K562 (cell line): ENCODE results near the gene SND1. TPM values are rescaled to one million over a fixed set of nuclear protein-coding genes. Genes with fewer than 3 reads are reported as not detected.
A peak's percentile ranks its signal among the peaks of the same experiment; 100 is the strongest.

Source experiments
- CCNT2 ChIP-seq: IDR thresholded peaks from 2 replicates; pipeline ENCODE4 v1.6.1; 2011; ENCODE audit warnings: borderline replicate concordance, low read depth, mild to moderate bottlenecking, moderate library complexity, mixed read lengths, low read length; ENCODE audit not compliant: insufficient read length; ENCODE audit errors: extremely low read depth
- CEBPG ChIP-seq, 3 experiments: fragments of 200-800 bp in 1 of 3; sonication (Bioruptor generic) in 1 of 3; sonication (generic) in 1 of 3; formaldehyde crosslinking in 1 of 3; IDR thresholded peaks in 2 of 3; conservative IDR thresholded peaks in 1 of 3; 2 replicates each; pipeline versions ENCODE4 v1.6.1 to v1.8.0; 2016 to 2022; ENCODE audit warnings: missing compliant biosample characterization in 2 of 3, missing genetic modification characterization in 2 of 3, mild to moderate bottlenecking in 1 of 3, missing genetic modification reagents in 1 of 3
- DMBX1 ChIP-seq: fragments of 250-450 bp; sonication (Bioruptor Pico); IDR thresholded peaks from 2 replicates; pipeline ENCODE4 v1.8.0; 2022; ENCODE audit warnings: inconsistent platforms, mild to moderate bottlenecking, moderate library complexity, borderline replicate concordance
- GATAD2A ChIP-seq: fragments of 450-650 bp; IDR thresholded peaks from 2 replicates; pipeline ENCODE4 v1.6.1; 2017
- KAT2B ChIP-seq: IDR thresholded peaks from one replicate; pipeline ENCODE4 v1.6.1; 2012; ENCODE audit warnings: low read depth, mild to moderate bottlenecking, control low read depth, inconsistent platforms, low read length, moderate library complexity
- KLF13 ChIP-seq: fragments of 450-650 bp; IDR thresholded peaks from 2 replicates; pipeline ENCODE4 v1.6.1; 2016; ENCODE audit warnings: missing genetic modification characterization, low read depth, mild to moderate bottlenecking, missing compliant biosample characterization, moderate library complexity, borderline replicate concordance
- MCM2 ChIP-seq: fragments of 450-650 bp; IDR thresholded peaks from 2 replicates; pipeline ENCODE4 v1.6.1; 2017; ENCODE audit warnings: low read depth, mild to moderate bottlenecking
- MCM5 ChIP-seq: fragments of 450-650 bp; IDR thresholded peaks from 2 replicates; pipeline ENCODE4 v1.6.1; 2016; ENCODE audit warnings: low read depth
- MEF2A ChIP-seq: IDR thresholded peaks from 2 replicates; pipeline ENCODE4 v1.6.1; 2011; ENCODE audit warnings: low read depth, mild to moderate bottlenecking, low read length, moderate library complexity; ENCODE audit not compliant: control insufficient read depth
- MIER1 ChIP-seq: fragments of 450-650 bp; IDR thresholded peaks from 2 replicates; pipeline ENCODE4 v1.6.1; 2016; ENCODE audit warnings: antibody characterized with exemption, mild to moderate bottlenecking, low read depth
- MITF ChIP-seq: IDR thresholded peaks from 2 replicates; pipeline ENCODE4 v1.6.1; 2014; ENCODE audit warnings: antibody characterized with exemption
- MLLT1 ChIP-seq, 2 experiments: fragments of 450-650 bp; IDR thresholded peaks; 2 replicates each; pipeline ENCODE4 v1.6.1; 2016
- NFE2 ChIP-seq: IDR thresholded peaks from 2 replicates; pipeline ENCODE4 v1.6.1; 2014; ENCODE audit warnings: antibody characterized with exemption, low read depth
- NR2C2 ChIP-seq, 2 experiments: fragments of 200-800 bp in 1 of 2; sonication (Bioruptor generic) in 1 of 2; sonication (generic) in 1 of 2; formaldehyde crosslinking in 1 of 2; IDR thresholded peaks; 2 replicates each; pipeline versions ENCODE4 v1.6.1 to v1.8.0; 2016 to 2022; ENCODE audit warnings: mild to moderate bottlenecking in 1 of 2, missing compliant biosample characterization in 1 of 2, missing genetic modification characterization in 1 of 2, missing genetic modification reagents in 1 of 2
- PCBP2 ChIP-seq: fragments of 200-400 bp; formaldehyde crosslinking; IDR thresholded peaks from 2 replicates; pipeline ENCODE4 v1.6.1; 2018; ENCODE audit warnings: low read length, low read depth, mild to moderate bottlenecking, moderate library complexity; ENCODE audit not compliant: poor library complexity, severe bottlenecking
- PTBP1 ChIP-seq: fragments of 200-400 bp; formaldehyde crosslinking; IDR thresholded peaks from 2 replicates; pipeline ENCODE4 v1.6.1; 2017; ENCODE audit warnings: low read depth, low read length
- RBM34 ChIP-seq: fragments of 200-400 bp; formaldehyde crosslinking; IDR thresholded peaks from 2 replicates; pipeline ENCODE4 v1.6.1; 2018; ENCODE audit warnings: low read length, borderline replicate concordance; ENCODE audit not compliant: insufficient read depth
- SMARCC2 ChIP-seq: fragments of 450-650 bp; IDR thresholded peaks from 2 replicates; pipeline ENCODE4 v1.6.1; 2017; ENCODE audit warnings: antibody characterized with exemption, moderate library complexity, mild to moderate bottlenecking, low read depth
- SOX6 ChIP-seq: fragments of 450-650 bp; IDR thresholded peaks from 2 replicates; pipeline ENCODE4 v1.6.1; 2014; ENCODE audit warnings: mild to moderate bottlenecking
- TCF3 ChIP-seq: sonication (generic); formaldehyde crosslinking; IDR thresholded peaks from 2 replicates; pipeline ENCODE4 v1.4.0; 2020; ENCODE audit warnings: mild to moderate bottlenecking, missing genetic modification reagents
- TEAD1 ChIP-seq, 2 experiments: fragments of 450-650 bp in 1 of 2; sonication (generic) in 1 of 2; formaldehyde crosslinking; IDR thresholded peaks; 2 replicates each; pipeline versions ENCODE4 v1.4.0 to v1.8.0; 2020 to 2022; ENCODE audit warnings: mild to moderate bottlenecking in 2 of 2, missing genetic modification reagents in 1 of 2
- XRCC5 ChIP-seq: fragments of 200-400 bp; formaldehyde crosslinking; IDR thresholded peaks from 2 replicates; pipeline ENCODE4 v1.6.1; 2017; ENCODE audit warnings: low read depth, mild to moderate bottlenecking, low read length
- ZNF324 ChIP-seq: fragments of 250-450 bp; sonication (Bioruptor Pico); IDR thresholded peaks from 2 replicates; pipeline ENCODE4 v1.4.0; 2020; ENCODE audit warnings: mild to moderate bottlenecking
- ZNF449 ChIP-seq: fragments of 250-450 bp; sonication (Bioruptor Pico); IDR thresholded peaks from 2 replicates; pipeline ENCODE4 v1.8.0; 2022; ENCODE audit warnings: moderate library complexity, mild to moderate bottlenecking, inconsistent platforms
- polyA plus RNA-seq, 8 experiments: library from polyadenylated mRNA; depleted of rRNA in 4 of 8; stranded (reverse) in 5 of 8; unstranded in 3 of 8; fragments of >200 nt; fragmentation: Nextera tagmentation in 2 of 8; fragmentation: Illumina TruSeq in 1 of 8; extraction: Ambion mirVana in 2 of 8; extraction: Trizol in 1 of 8; gene quantifications; 2 replicates each; pipeline versions ENCODE4 v1.2.1 to v1.2.3, GENCODE V29; 2011 to 2014; ENCODE audit warnings: inconsistent platforms in 1 of 8, missing spikeins in 1 of 8
- total RNA-seq, 7 experiments: library from RNA; depleted of rRNA in 6 of 7; stranded (reverse); fragments of >200 nt in 6 of 7; fragmentation: Illumina TruSeq in 2 of 7; extraction: Trizol in 2 of 7; gene quantifications; 2 replicates each; pipeline versions ENCODE4 v1.2.1 to v1.2.3, GENCODE V29; 2011 to 2021; ENCODE audit warnings: low replicate concordance in 1 of 7

The SND1 gene
- total and polyA plus RNA-seq, 9 of the 15 experiments (the other 6 are each of a cell fraction or from before 2014, with no cell fraction given) = 46.5 to 307 (median 191) TPM

GRCh38 chr7:128099204-128099671 is 447.2 kb downstream of the SND1 start (continued):
- TF ChIP-seq CEBPG (CRISPR knock-in tag; IDR thresholded peaks at IDR 0.05) (peak; percentile 94), CEBPG (tag; conservative IDR thresholded peaks at IDR 0.05 in 1 of 2, IDR thresholded peaks at IDR 0.05 in 1 of 2) (peak; percentile 76 to 88), ZNF449 (CRISPR knock-in tag) (no peak), SOX6 (peak; percentile 90), NFE2 (peak; percentile 56; the same call in 1 of the 2 replicates), MEF2A (no peak), TCF3 (CRISPR knock-in tag) (peak; percentile 88), XRCC5 (no peak), MITF (peak; percentile 88), PTBP1 (no peak), MIER1 (no peak), MLLT1 (IDR thresholded peaks at IDR 0.05) (peak in 1 of 2 experiments; percentile 83; a peak in 2 of 4 replicates), NR2C2 (CRISPR knock-in tag; IDR thresholded peaks at IDR 0.05) (no peak), NR2C2 (tag; IDR thresholded peaks at IDR 0.05) (peak; percentile 57; the same call in 1 of the 2 replicates), GATAD2A (no peak), SMARCC2 (peak; percentile 40; the same call in 1 of the 2 replicates), TEAD1 (CRISPR knock-in tag; IDR thresholded peaks at IDR 0.05) (no peak), KLF13 (tag) (peak; percentile 33; the same call in 1 of the 2 replicates), RBM34 (no peak), DMBX1 (peak; percentile 46; the same call in 1 of the 2 replicates), PCBP2 (no peak), CCNT2 (no peak), MCM2 (no peak), KAT2B (no peak), ZNF324 (CRISPR knock-in tag) (no peak), MCM5 (no peak)
